ENCODE measurements around the gene MSH4.

MSH4 gene

GRCh38 chr1:75841421-75841820 lies 44.7 kb downstream of the MSH4 start:
- no peaks in the 10 kb centered on the region for H3K36me3 ChIP-seq (ENCODE audit: control insufficient read depth, insufficient read depth, low read length)
- H3K4me1 ChIP-seq = no peaks in the 10 kb centered on the region
- no peak for TF ChIP-seq CTCF (IDR thresholded peaks at IDR 0.05)
- H3K27ac ChIP-seq = no peak overlapping the region
- no peak overlapping the region for H3K9ac ChIP-seq
- H3K79me2 ChIP-seq = no peaks in the 10 kb centered on the region
- H3K4me2 ChIP-seq (ENCODE audit: low read length) = no peak overlapping the region
- H2AFZ ChIP-seq = no peak overlapping the region
- no peaks in the 10 kb centered on the region for H3K27me3 ChIP-seq (ENCODE audit: control insufficient read depth, insufficient read depth, low read length)
- H3K4me3 ChIP-seq (ENCODE audit: low read depth, low read length) = no peak overlapping the region
- no peaks in the 10 kb centered on the region for H3K9me3 ChIP-seq (ENCODE audit: control insufficient read depth, low read length)

DNA sequence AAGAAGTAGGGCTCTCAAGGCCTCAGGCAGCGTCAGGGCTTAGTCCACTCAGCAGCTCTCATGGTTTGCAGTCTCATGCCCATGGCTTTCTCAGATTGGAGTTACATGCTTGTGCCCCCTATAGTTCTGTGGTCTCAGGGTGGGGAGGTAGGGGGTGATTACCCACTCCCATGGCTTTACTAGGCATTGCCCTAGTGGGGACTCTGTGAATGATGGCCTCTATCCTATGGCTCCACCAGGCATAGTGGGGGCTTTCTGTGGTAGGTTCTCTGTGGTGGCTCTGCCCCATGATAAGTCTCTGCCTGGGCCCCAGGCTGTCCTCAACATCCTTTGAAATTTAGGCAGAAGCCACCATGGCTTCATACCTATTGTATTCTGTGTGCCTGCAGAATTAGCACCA lies 48.9 kb downstream of the MSH4 start:
- H3K9me3 ChIP-seq (ENCODE audit: control insufficient read depth, low read length) = no peaks in the 10 kb centered on the region
- no peak overlapping the region for H3K9ac ChIP-seq
- H3K79me2 ChIP-seq = no peaks in the 10 kb centered on the region
- no peak for TF ChIP-seq CTCF (IDR thresholded peaks at IDR 0.05)
- no peak overlapping the region for H3K27ac ChIP-seq
- H3K4me1 ChIP-seq = no peaks in the 10 kb centered on the region
- no peak overlapping the region for H3K4me2 ChIP-seq (ENCODE audit: low read length)
- no peak overlapping the region for H3K4me3 ChIP-seq (ENCODE audit: low read depth, low read length)
- H3K27me3 ChIP-seq (ENCODE audit: control insufficient read depth, insufficient read depth, low read length) = no peaks in the 10 kb centered on the region
- H3K36me3 ChIP-seq (ENCODE audit: control insufficient read depth, insufficient read depth, low read length) = no peaks in the 10 kb centered on the region
- no peak overlapping the region for H2AFZ ChIP-seq

DNA sequence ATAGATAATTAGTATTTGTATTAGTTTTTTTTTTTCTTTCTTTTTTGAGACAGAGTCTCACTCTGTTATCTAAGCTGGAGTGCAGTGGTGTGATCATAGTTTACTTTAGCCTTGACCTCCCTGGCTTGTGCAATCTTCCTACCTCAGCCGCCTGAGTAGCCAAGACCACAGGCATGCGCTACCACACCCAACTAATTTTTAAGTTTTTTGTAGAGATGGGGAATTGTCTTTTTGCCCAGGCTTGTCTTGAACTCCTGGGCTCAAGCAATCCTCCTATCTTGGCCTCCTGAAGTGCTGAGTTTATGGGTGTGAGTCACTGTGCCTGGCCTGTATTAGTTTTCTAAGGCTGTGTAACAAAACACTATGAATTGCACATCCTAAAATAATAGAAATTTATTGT lies 58.3 kb downstream of the MSH4 start:
- Histone ChIP-seq H3K4me3 (ENCODE audit: low read depth, low read length) (no peak overlapping the region), H3K9ac (no peak overlapping the region), H2AFZ (no peak overlapping the region), H3K9me3 (ENCODE audit: control insufficient read depth, low read length) (no peaks in the 10 kb centered on the region), H3K27ac (no peak overlapping the region), H3K4me1 (no peaks in the 10 kb centered on the region), H3K4me2 (ENCODE audit: low read length) (no peak overlapping the region), H3K79me2 (no peaks in the 10 kb centered on the region), H3K36me3 (ENCODE audit: control insufficient read depth, insufficient read depth, low read length) (no peaks in the 10 kb centered on the region), H3K27me3 (ENCODE audit: control insufficient read depth, insufficient read depth, low read length) (no peaks in the 10 kb centered on the region)
- TF ChIP-seq CTCF (IDR thresholded peaks at IDR 0.05) = no peak

GRCh38 chr1:75855734-75856133 lies 59.1 kb downstream of the MSH4 start:
- H3K79me2 ChIP-seq = no peaks in the 10 kb centered on the region
- no peak overlapping the region for H3K4me2 ChIP-seq (ENCODE audit: low read length)
- H3K36me3 ChIP-seq (ENCODE audit: control insufficient read depth, insufficient read depth, low read length) = no peaks in the 10 kb centered on the region
- H2AFZ ChIP-seq = no peak overlapping the region
- H3K4me1 ChIP-seq = no peaks in the 10 kb centered on the region
- H3K27ac ChIP-seq = no peak overlapping the region
- H3K9me3 ChIP-seq (ENCODE audit: control insufficient read depth, low read length) = no peaks in the 10 kb centered on the region
- no peaks in the 10 kb centered on the region for H3K27me3 ChIP-seq (ENCODE audit: control insufficient read depth, insufficient read depth, low read length)
- no peak overlapping the region for H3K4me3 ChIP-seq (ENCODE audit: low read depth, low read length)
- H3K9ac ChIP-seq = no peak overlapping the region
- TF ChIP-seq CTCF (IDR thresholded peaks at IDR 0.05) = no peak

- H3K4me3 ChIP-seq (ENCODE audit: low read depth, low read length) = no peak overlapping the region
- H3K4me1 ChIP-seq = no peaks in the 10 kb centered on the region
- H3K36me3 ChIP-seq (ENCODE audit: control insufficient read depth, insufficient read depth, low read length) = no peaks in the 10 kb centered on the region
- H3K27ac ChIP-seq = no peak overlapping the region
- H3K9ac ChIP-seq = no peak overlapping the region
- no peak overlapping the region for H2AFZ ChIP-seq
- no peak for TF ChIP-seq CTCF (IDR thresholded peaks at IDR 0.05)
- no peaks in the 10 kb centered on the region for H3K79me2 ChIP-seq
- no peaks in the 10 kb centered on the region for H3K27me3 ChIP-seq (ENCODE audit: control insufficient read depth, insufficient read depth, low read length)
- no peaks in the 10 kb centered on the region for H3K9me3 ChIP-seq (ENCODE audit: control insufficient read depth, low read length)
- H3K4me2 ChIP-seq (ENCODE audit: low read length) = no peak overlapping the region
Observed at GRCh38 chr1:75861831-75862230, 65.1 kb downstream of the MSH4 start.
